H1 (cell line): ENCODE data around the gene PCGF3. TPM values are rescaled to one million over a fixed set of nuclear protein-coding genes. Genes with fewer than 3 reads are reported as not detected.

Experiments
- CTCF ChIA-PET: fragments of 300-600 bp; sonication (Branson Sonifier 250); formaldehyde crosslinking; loops from one replicate; lab custom pipeline; 2021; ENCODE audit not compliant: partially characterized antibody; lab: Charles Lee
- POLR2A ChIA-PET: fragments of 300-600 bp; sonication (Branson Sonifier 250); formaldehyde crosslinking; loops from one replicate; lab custom pipeline; 2021; ENCODE audit warnings: inconsistent platforms; ENCODE audit not compliant: partially characterized antibody; lab: Charles Lee
- DNase-seq, 2 experiments: peaks; one replicate each; pipeline versions ENCODE4 v3.0.0 to v3.0.0-alpha.2; 2010 to 2022; ENCODE audit warnings: low spot score in 2 of 2, low read depth in 1 of 2, mixed read lengths in 1 of 2
- FAIRE-seq: peaks from 2 replicates; lab custom pipeline; 2011; peaks lifted over from hg19 to GRCh38; lab: Jason Lieb, UNC
- H2AFZ ChIP-seq: 2 replicates; pipeline ENCODE4 v1.8.1; 2012; ENCODE audit warnings: low read length, inconsistent platforms
- H2AK5ac ChIP-seq: 2 replicates; pipeline ENCODE4 v1.6.1; 2013; ENCODE audit warnings: low read depth, low read length
- H2BK120ac ChIP-seq: replicated peaks from 2 replicates; pipeline ENCODE3; 2013; ENCODE audit warnings: low read depth, low read length, inconsistent platforms
- H2BK12ac ChIP-seq: 2 replicates; pipeline ENCODE4 v1.6.1; 2013; ENCODE audit warnings: low read depth, low read length
- H2BK15ac ChIP-seq: 2 replicates; pipeline ENCODE4 v1.6.1; 2013; ENCODE audit warnings: low read length
- H2BK20ac ChIP-seq: 2 replicates; pipeline ENCODE4 v1.6.1; 2013; ENCODE audit warnings: low read length
- H2BK5ac ChIP-seq: 2 replicates; pipeline ENCODE4 v1.6.1; 2013; ENCODE audit warnings: low read depth, low read length
- H3K14ac ChIP-seq: 2 replicates; pipeline ENCODE4 v1.6.1; 2013; ENCODE audit warnings: inconsistent platforms; ENCODE audit not compliant: insufficient read length
- H3K18ac ChIP-seq: 2 replicates; pipeline ENCODE4 v1.6.1; 2013; ENCODE audit warnings: low read length; ENCODE audit errors: extremely low read depth
- H3K23ac ChIP-seq: 2 replicates; pipeline ENCODE4 v1.6.1; 2013; ENCODE audit warnings: inconsistent platforms; ENCODE audit not compliant: insufficient read length
- H3K23me2 ChIP-seq: 2 replicates; pipeline ENCODE4 v1.6.1; 2013; ENCODE audit warnings: low read depth, low read length
- H3K27ac ChIP-seq: 2 replicates; pipeline ENCODE4 v1.6.1; 2011; ENCODE audit warnings: low read depth, low read length, inconsistent platforms
- H3K27me3 ChIP-seq, 4 experiments: replicated peaks in 1 of 4; 1 replicate in 1 of 4; 2 replicates in 3 of 4; pipeline versions ENCODE4 v1.6.1 to v1.8.1; 2011 to 2013; ENCODE audit warnings: low read length in 3 of 4, mild to moderate bottlenecking in 3 of 4, inconsistent platforms in 2 of 4, mixed read lengths in 2 of 4, moderate library complexity in 1 of 4; ENCODE audit not compliant: control insufficient read depth in 3 of 4, insufficient read depth in 3 of 4; ENCODE audit errors: extremely low read depth in 1 of 4
- H3K36me3 ChIP-seq, 4 experiments: 2 replicates each; pipeline versions ENCODE4 v1.6.1 to v1.8.1; 2011 to 2013; ENCODE audit warnings: mild to moderate bottlenecking in 4 of 4, low read length in 3 of 4, moderate library complexity in 2 of 4, control low read depth in 1 of 4, inconsistent platforms in 1 of 4; ENCODE audit not compliant: insufficient read depth in 4 of 4, control insufficient read depth in 2 of 4
- H3K4ac ChIP-seq: replicated peaks from 2 replicates; pipeline ENCODE3; 2013; ENCODE audit warnings: low read length, low read depth, mixed read lengths, inconsistent platforms; ENCODE audit not compliant: insufficient read length
- H3K4me1 ChIP-seq, 4 experiments: replicated peaks in 1 of 4; 1 replicate in 1 of 4; 2 replicates in 3 of 4; pipeline versions ENCODE4 v1.6.1 to v1.8.1; 2011 to 2013; ENCODE audit warnings: low read length in 3 of 4, inconsistent platforms in 2 of 4, mixed read lengths in 1 of 4; ENCODE audit not compliant: insufficient read depth in 4 of 4, control insufficient read depth in 3 of 4
- H3K4me2 ChIP-seq, 2 experiments: 2 replicates each; pipeline versions ENCODE4 v1.6.1 to v1.8.1; 2011 to 2013; ENCODE audit warnings: low read depth in 2 of 2, low read length in 2 of 2, control low read depth in 1 of 2, inconsistent platforms in 1 of 2, mild to moderate bottlenecking in 1 of 2; ENCODE audit not compliant: insufficient read depth in 1 of 2
- H3K4me3 ChIP-seq, 4 experiments: fragments of 200-600, 300-600 bp in 1 of 4; sonication (generic), shearing (Covaris generic), sonication (Bioruptor Twin) in 1 of 4; 2 replicates each; pipeline versions ENCODE4 v1.5.1 to v1.8.1; 2011 to 2016; ENCODE audit warnings: low read length in 4 of 4, low read depth in 3 of 4, control low read depth in 2 of 4, inconsistent platforms in 2 of 4, mild to moderate bottlenecking in 2 of 4, mixed read lengths in 1 of 4, moderate library complexity in 1 of 4; ENCODE audit not compliant: insufficient read depth in 2 of 4; ENCODE audit errors: extremely low read depth in 1 of 4
- H3K56ac ChIP-seq: replicated peaks from 2 replicates; pipeline ENCODE3; 2013; ENCODE audit warnings: low read depth, mild to moderate bottlenecking, mixed read lengths, low read length, inconsistent platforms; ENCODE audit not compliant: insufficient read length
- H3K79me1 ChIP-seq: 2 replicates; pipeline ENCODE4 v1.6.1; 2013; ENCODE audit warnings: low read depth, low read length, control low read depth
- H3K79me2 ChIP-seq, 2 experiments: 2 replicates each; pipeline versions ENCODE4 v1.6.1 to v1.8.1; 2012 to 2013; ENCODE audit warnings: low read length in 2 of 2, mild to moderate bottlenecking in 2 of 2, inconsistent platforms in 1 of 2; ENCODE audit not compliant: insufficient read depth in 2 of 2, control insufficient read depth in 1 of 2
- H3K9ac ChIP-seq, 4 experiments: replicated peaks in 1 of 4; 1 replicate in 1 of 4; 2 replicates in 3 of 4; pipeline versions ENCODE4 v1.6.1 to v1.8.1; 2011 to 2013; ENCODE audit warnings: low read depth in 3 of 4, low read length in 3 of 4, control low read depth in 2 of 4, mild to moderate bottlenecking in 2 of 4, moderate library complexity in 2 of 4, inconsistent platforms in 1 of 4; ENCODE audit errors: extremely low read depth in 1 of 4
- H3K9me3 ChIP-seq, 2 experiments: 2 replicates each; pipeline versions ENCODE4 v1.6.1 to v1.8.1; 2012 to 2013; ENCODE audit warnings: mild to moderate bottlenecking in 2 of 2, moderate library complexity in 2 of 2, control low read depth in 1 of 2, inconsistent platforms in 1 of 2, low read depth in 1 of 2, low read length in 1 of 2, mixed read lengths in 1 of 2; ENCODE audit not compliant: insufficient read depth in 2 of 2
- H4K20me1 ChIP-seq, 2 experiments: replicated peaks in 1 of 2; 2 replicates each; pipeline versions ENCODE3 to v1.8.1; 2011 to 2013; ENCODE audit warnings: inconsistent platforms in 2 of 2, low read length in 2 of 2, mild to moderate bottlenecking in 1 of 2; ENCODE audit not compliant: insufficient read depth in 2 of 2, control insufficient read depth in 1 of 2
- H4K5ac ChIP-seq: 2 replicates; pipeline ENCODE4 v1.6.1; 2013; ENCODE audit warnings: low read length, low read depth, mixed read lengths, inconsistent platforms; ENCODE audit not compliant: insufficient read length
- H4K8ac ChIP-seq: 2 replicates; pipeline ENCODE4 v1.8.0; 2013; ENCODE audit warnings: mild to moderate bottlenecking, moderate library complexity, low read length, inconsistent platforms; ENCODE audit not compliant: insufficient read depth; ENCODE audit errors: extremely low read depth
- H4K91ac ChIP-seq: replicated peaks from 2 replicates; pipeline ENCODE3; 2013; ENCODE audit warnings: low read length, mixed read lengths, inconsistent platforms; ENCODE audit not compliant: insufficient read length
- CHD2 ChIP-seq: IDR thresholded peaks from 2 replicates; pipeline ENCODE4 v1.6.1; 2012; ENCODE audit warnings: low read length, improper control_type of control experiment
- POLR2AphosphoS5 ChIP-seq: IDR thresholded peaks from 2 replicates; pipeline ENCODE4 v1.6.1; 2011; ENCODE audit warnings: low read depth, low read length
- WGBS, 2 experiments: shearing (Covaris generic) in 1 of 2; methylation state at CpG; one replicate each; pipeline versions ENCODE4 v1.1.6 to v1.1.7; 2013 to 2015; ENCODE audit warnings: low lambda C conversion rate in 2 of 2, mixed read lengths in 2 of 2, inconsistent platforms in 1 of 2, low coverage in 1 of 2, missing lambda C conversion rate in 1 of 2; ENCODE audit not compliant: insufficient replicate concordance in 2 of 2, insufficient coverage in 1 of 2, insufficient read length in 1 of 2; ENCODE audit errors: extremely low coverage in 1 of 2, missing lambda C conversion rate in 1 of 2; 5-methylcytosine and 5-hydroxymethylcytosine counted together
- polyA plus RNA-seq, 7 experiments: library from polyadenylated mRNA; depleted of rRNA in 3 of 7; stranded (reverse) in 5 of 7; unstranded in 2 of 7; fragments of >200 nt in 5 of 7; fragments of 200-250 nt in 2 of 7; gene quantifications; 1 replicate in 5 of 7; 2 replicates in 1 of 7; 4 replicates in 1 of 7; pipeline versions ENCODE4 v1.2.1 to v1.2.3, GENCODE V29; 2011 to 2013; ENCODE audit warnings: missing spikeins in 2 of 7, mixed read lengths in 2 of 7
- total RNA-seq: library from RNA; stranded (reverse); fragmentation: NEBNext Ultra II Directional; extraction: Animal tissue kit (Norgen Biotek cat#: 25700); gene quantifications from 2 replicates; pipeline ENCODE4 v1.2.1, GENCODE V29; 2021

PCGF3 gene
- total and polyA plus RNA-seq, 2 of the 8 experiments (the other 6 are each of a cell fraction or from before 2014, with no cell fraction given), result 52.7 to 52.9 TPM

DNA sequence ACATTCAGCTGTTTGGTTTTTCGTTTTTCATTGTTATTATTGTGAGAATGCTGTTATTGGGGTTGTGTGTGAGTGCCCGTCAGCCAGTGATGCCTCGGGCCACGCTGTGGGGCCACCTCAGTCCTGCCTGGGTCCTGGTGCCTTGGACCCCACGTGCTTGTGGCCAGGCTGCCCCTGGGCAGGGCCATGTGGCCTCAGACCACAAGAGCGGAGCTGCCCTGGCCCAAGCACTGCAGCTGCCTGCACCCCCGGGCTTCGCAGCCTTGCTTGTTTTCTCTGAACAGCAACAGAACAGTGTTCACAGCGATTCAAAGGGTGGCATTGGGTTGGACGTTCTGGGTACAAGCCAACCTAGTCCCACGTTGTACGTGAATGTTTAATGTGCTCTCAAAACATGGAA, 63.4 kb downstream of the PCGF3 start:
- Histone ChIP-seq H3K36me3 (peaks cover 2 to 35% (median 19%) of the 10 kb centered on the region in 4 experiments; a peak in 7 of 8 replicates), H2AK5ac (no peak overlapping the region), H3K9me3 (peaks cover 6 to 8% of the 10 kb centered on the region in 2 experiments; a peak in 2 of 4 replicates), H3K79me2 (peaks cover 0 to 33% of the 10 kb centered on the region in 2 experiments; a peak in 3 of 4 replicates), H3K9ac (no peak overlapping the region), H4K5ac (no peak overlapping the region), H2BK5ac (no peak overlapping the region), H4K91ac (no peak overlapping the region), H3K14ac (no peak overlapping the region), H3K4ac (no peak overlapping the region), H3K79me1 (peaks cover 8% of the 10 kb centered on the region), H2BK20ac (no peak overlapping the region), H3K18ac (no peak overlapping the region), H2BK12ac (no peak overlapping the region), H4K8ac (no peak overlapping the region), H3K4me3 (no peak overlapping the region), H3K27ac (no peak overlapping the region), H2BK120ac (no peak overlapping the region), H3K4me1 (peaks cover 0 to 3% (median 0%) of the 10 kb centered on the region in 4 experiments; a peak in 2 of 7 replicates), H4K20me1 (peaks cover 18 to 33% of the 10 kb centered on the region in 2 experiments), H2BK15ac (no peak overlapping the region), H3K27me3 (no peaks in the 10 kb centered on the region), H3K56ac (no peak overlapping the region), H3K23ac (no peak overlapping the region), H2AFZ (no peak overlapping the region), H3K4me2 (no peak overlapping the region), H3K23me2 (no peaks in the 10 kb centered on the region)
- POLR2A ChIA-PET, result interaction anchor here (1.0 to 1.4 kb wide), 2 partner anchors 9 to 16 kb away, joined by 3 to 5 read pairs; no protein-coding TSS in a partner anchor
- peak; percentile 33; the same call in 1 of the 2 replicates for TF ChIP-seq POLR2AphosphoS5
- TF ChIP-seq CHD2, result no peak
- FAIRE-seq, result no peak
- 92% methylated on average over 12 of the region's 12 CpGs; no CpG with 5 or more reads in 1 of the 2 experiments for WGBS, 2 experiments
- DNase-seq, result no peak
- CTCF ChIA-PET, result interaction anchor here (0.6 to 2.7 kb wide), 5 partner anchors 14 to 837 kb away, joined by 3 to 6 read pairs (median 5); no protein-coding TSS in a partner anchor
